Stomach (tissue), 9 donors: ENCODE data around the gene CFAP20DC. TPM values are rescaled to one million over a fixed set of nuclear protein-coding genes. Genes with fewer than 3 reads are reported as not detected.

Source experiments
- DNase-seq, 2 donors: peaks; one replicate each; pipeline versions ENCODE4 v3.0.0 to v3.0.0-alpha.2; 2013 to 2019
- H3K27ac ChIP-seq, 5 donors: fragments of 200-600 bp in 4 of 5; sonication (generic) in 4 of 5; one replicate each; pipeline ENCODE4 v1.5.1; 2013 to 2019; ENCODE audit warnings: mild to moderate bottlenecking in 1 of 5, moderate library complexity in 1 of 5
- H3K27me3 ChIP-seq, 3 donors: fragments of 200-600 bp; sonication (generic); one replicate each; pipeline ENCODE4 v1.5.1; 2017 to 2019; ENCODE audit warnings: mixed run types in 1 of 3
- H3K36me3 ChIP-seq, 4 donors: fragments of 200-600 bp; sonication (generic); 1 replicate in 3 of 4; 2 replicates in 1 of 4; pipeline ENCODE4 v1.5.1; 2016 to 2019
- H3K4me1 ChIP-seq, 4 donors: fragments of 200-600 bp; sonication (generic); one replicate each; pipeline ENCODE4 v1.5.1; 2016 to 2019
- H3K4me3 ChIP-seq, 4 donors: fragments of 200-600 bp; sonication (generic) in 3 of 4; one replicate each; pipeline ENCODE4 v1.5.1; 2016 to 2019; ENCODE audit warnings: mild to moderate bottlenecking in 1 of 4
- H3K9me3 ChIP-seq, 4 donors: fragments of 200-600 bp; sonication (generic); one replicate each; pipeline ENCODE4 v1.5.1; 2016 to 2019
- EP300 ChIP-seq: sonication (generic); formaldehyde crosslinking; IDR thresholded peaks from one replicate; pipeline ENCODE4 v1.6.1; 2017; ENCODE audit warnings: antibody characterized with exemption
- POLR2A ChIP-seq, 4 donors: fragments of 450-650 bp; IDR thresholded peaks; one replicate each; pipeline ENCODE4 v1.6.1; 2016; ENCODE audit warnings: antibody characterized with exemption in 4 of 4, control low read depth in 2 of 4, mild to moderate bottlenecking in 1 of 4, moderate library complexity in 1 of 4
- POLR2AphosphoS5 ChIP-seq, 3 donors: sonication (generic); formaldehyde crosslinking; IDR thresholded peaks; one replicate each; pipeline ENCODE4 v1.6.1; 2016; ENCODE audit warnings: antibody characterized with exemption in 3 of 3
- WGBS, 5 donors: extraction: QIAGEN DNeasy Blood & Tissue Kit in 3 of 5; methylation state at CpG; one replicate each; pipeline versions ENCODE4 v1.1.5 to v1.1.7; 2013 to 2018; 5-methylcytosine and 5-hydroxymethylcytosine counted together
- intact Hi-C: fragments of 100-400 bp; cut with DNase I; formaldehyde crosslinking; loops from one replicate; pipeline ENCODE4 v1.15.1; 2023; ENCODE audit warnings: low total_unique reads
- polyA plus RNA-seq, 3 donors: library from polyadenylated mRNA; stranded (reverse); fragments of 200-250 nt; gene quantifications; one replicate each; pipeline ENCODE4 v1.2.3, GENCODE V29; 2013
- total RNA-seq, 5 donors: library from RNA; depleted of rRNA; stranded (reverse); fragments of >200 nt; gene quantifications; one replicate each; pipeline versions ENCODE4 v1.1.0 to v1.2.3, GENCODE V29; 2014 to 2016
- TF ChIP-seq, protein P1 (sequence below), 7 experiments: fragments of 450-650 bp in 4 of 7; fragments of 200-600 bp in 3 of 7; sonication (generic) in 3 of 7; IDR thresholded peaks; one replicate each; pipeline ENCODE4 v1.5.1; 2016 to 2019; ENCODE audit warnings: antibody characterized with exemption in 7 of 7, control low read depth in 2 of 7, mild to moderate bottlenecking in 1 of 7
- donor health status: healthy with polysubstance abuse.
- donor health status: Bipolar disorder and iron deficiency.
- donor health status: healthy.

Gene CFAP20DC
- total and polyA plus RNA-seq, 8 donors: 0.81 to 2.0 (median 1.00) TPM; not detected in 4

DNA sequence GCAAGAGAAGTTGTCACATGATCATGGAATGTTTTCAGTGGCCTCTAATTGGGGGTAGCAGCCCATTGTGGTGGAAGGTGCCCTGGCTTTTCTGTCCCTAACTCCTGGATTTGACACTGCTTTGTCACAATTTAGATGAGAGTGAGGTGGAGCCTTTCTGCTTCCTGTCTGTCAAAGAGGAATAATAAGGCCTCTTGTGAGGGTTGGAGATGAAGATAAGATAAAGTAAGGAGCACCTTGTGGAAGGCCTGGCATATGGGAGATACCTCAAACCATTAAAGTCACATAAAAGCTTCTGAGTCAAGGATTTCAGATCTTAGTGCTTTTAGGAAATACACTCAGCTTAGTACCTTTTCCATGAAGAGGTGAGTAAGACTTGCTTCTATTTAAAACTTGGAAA lies 210.6 kb downstream of the CFAP20DC start:
- Histone ChIP-seq H3K9me3 (no peaks in the 10 kb centered on the region), H3K4me3 (no peak overlapping the region), H3K27ac (no peak overlapping the region), H3K36me3 (no peaks in the 10 kb centered on the region), H3K4me1 (no peaks in the 10 kb centered on the region), H3K27me3 (no peaks in the 10 kb centered on the region)
- DNase-seq: no peak
- TF ChIP-seq, protein P1, sequence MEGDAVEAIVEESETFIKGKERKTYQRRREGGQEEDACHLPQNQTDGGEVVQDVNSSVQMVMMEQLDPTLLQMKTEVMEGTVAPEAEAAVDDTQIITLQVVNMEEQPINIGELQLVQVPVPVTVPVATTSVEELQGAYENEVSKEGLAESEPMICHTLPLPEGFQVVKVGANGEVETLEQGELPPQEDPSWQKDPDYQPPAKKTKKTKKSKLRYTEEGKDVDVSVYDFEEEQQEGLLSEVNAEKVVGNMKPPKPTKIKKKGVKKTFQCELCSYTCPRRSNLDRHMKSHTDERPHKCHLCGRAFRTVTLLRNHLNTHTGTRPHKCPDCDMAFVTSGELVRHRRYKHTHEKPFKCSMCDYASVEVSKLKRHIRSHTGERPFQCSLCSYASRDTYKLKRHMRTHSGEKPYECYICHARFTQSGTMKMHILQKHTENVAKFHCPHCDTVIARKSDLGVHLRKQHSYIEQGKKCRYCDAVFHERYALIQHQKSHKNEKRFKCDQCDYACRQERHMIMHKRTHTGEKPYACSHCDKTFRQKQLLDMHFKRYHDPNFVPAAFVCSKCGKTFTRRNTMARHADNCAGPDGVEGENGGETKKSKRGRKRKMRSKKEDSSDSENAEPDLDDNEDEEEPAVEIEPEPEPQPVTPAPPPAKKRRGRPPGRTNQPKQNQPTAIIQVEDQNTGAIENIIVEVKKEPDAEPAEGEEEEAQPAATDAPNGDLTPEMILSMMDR (IDR thresholded peaks at IDR 0.05): no peak
- TF ChIP-seq POLR2A (IDR thresholded peaks at IDR 0.05): no peak
- intact Hi-C loops: no loop called here

- no peaks in the 10 kb centered on the region for H3K36me3 ChIP-seq
- no peak for DNase-seq
- WGBS, 5 donors: 72 to 87% (median 75%) methylated on average over 4 of the region's 4 CpGs
- no peaks in the 10 kb centered on the region for H3K4me1 ChIP-seq
- no peak overlapping the region for H3K4me3 ChIP-seq
- TF ChIP-seq EP300 (no peak), POLR2AphosphoS5 (IDR thresholded peaks at IDR 0.05) (no peak), POLR2A (IDR thresholded peaks at IDR 0.05) (no peak)
- TF ChIP-seq, protein P1 (IDR thresholded peaks at IDR 0.05): no peak
- H3K9me3 ChIP-seq: no peaks in the 10 kb centered on the region
- no peak overlapping the region for H3K27ac ChIP-seq
- intact Hi-C loops: no loop called here
- H3K27me3 ChIP-seq: no peaks in the 10 kb centered on the region
These were observed 212.0 kb downstream of the CFAP20DC start for GRCh38 chr3:58837856-58838255.

DNA sequence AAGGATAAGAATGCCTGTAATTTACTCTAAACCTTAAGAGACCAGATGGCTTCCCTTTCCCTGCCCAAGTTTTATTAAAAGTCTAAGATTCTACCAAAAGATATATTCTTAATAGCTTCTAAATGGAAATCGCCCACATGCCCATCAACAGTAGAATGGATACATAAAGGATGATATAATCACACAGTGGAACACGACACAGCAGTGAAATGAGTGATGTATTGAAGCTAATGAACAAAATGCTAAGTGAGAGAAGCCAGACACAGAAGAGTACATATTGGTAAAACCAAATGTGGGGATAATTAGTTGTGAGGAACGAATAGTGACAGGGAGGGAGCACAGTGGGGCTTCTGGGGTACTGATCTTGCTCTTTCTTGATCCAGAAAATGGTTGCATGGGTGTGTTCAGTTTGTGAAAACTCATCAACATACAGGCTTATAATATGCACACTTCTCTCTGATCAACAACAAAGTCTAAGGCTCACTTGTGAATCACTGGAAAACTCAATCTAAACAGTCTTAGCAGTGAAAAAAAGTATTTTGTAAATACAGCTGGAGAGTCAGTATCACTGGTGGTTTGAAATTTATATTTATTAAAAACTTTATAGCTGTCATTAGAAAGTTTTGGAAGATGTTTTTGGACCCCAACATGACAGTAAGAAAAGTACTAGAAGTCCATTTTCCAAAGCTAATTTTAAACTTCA lies 212.5 kb downstream of the CFAP20DC start:
- H3K4me1 ChIP-seq: no peaks in the 10 kb centered on the region
- no peak overlapping the region for H3K4me3 ChIP-seq
- WGBS, 5 donors: 81 to 88% (median 85%) methylated on average over 3 of the region's 3 CpGs
- TF ChIP-seq POLR2AphosphoS5 (IDR thresholded peaks at IDR 0.05): no peak
- no peak for TF ChIP-seq POLR2A (IDR thresholded peaks at IDR 0.05)
- TF ChIP-seq, protein P1 (IDR thresholded peaks at IDR 0.05): no peak
- TF ChIP-seq EP300: no peak
- no peaks in the 10 kb centered on the region for H3K36me3 ChIP-seq
- intact Hi-C loops: no loop called here
- H3K9me3 ChIP-seq: no peaks in the 10 kb centered on the region
- H3K27ac ChIP-seq: no peak overlapping the region
- H3K27me3 ChIP-seq: no peaks in the 10 kb centered on the region
- DNase-seq: no peak

GRCh38 chr3:58835086-58835485 lies 214.7 kb downstream of the CFAP20DC start:
- H3K27ac ChIP-seq: no peak overlapping the region
- no peak overlapping the region for H3K4me3 ChIP-seq
- intact Hi-C loops: no loop called here
- H3K27me3 ChIP-seq: no peaks in the 10 kb centered on the region
- WGBS, 5 donors: 81 to 90% (median 85%) methylated on average over 3 of the region's 3 CpGs
- TF ChIP-seq POLR2A (IDR thresholded peaks at IDR 0.05) (no peak), EP300 (no peak), POLR2AphosphoS5 (IDR thresholded peaks at IDR 0.05) (no peak)
- TF ChIP-seq, protein P1 (IDR thresholded peaks at IDR 0.05): no peak
- no peaks in the 10 kb centered on the region for H3K9me3 ChIP-seq
- no peaks in the 10 kb centered on the region for H3K4me1 ChIP-seq
- DNase-seq: no peak
- H3K36me3 ChIP-seq: no peaks in the 10 kb centered on the region
